DLD1 (cell line): ENCODE data around the gene DTWD2.
"Not testable (repeated sequence)": the region's sequence is repeated elsewhere in the genome, so short reads cannot be mapped to it uniquely, and the experiment has no call there.

Source experiments
- in situ Hi-C: cut with HindIII; loops from 2 replicates; pipeline ENCODE4 v1.10.0; 2017; ENCODE audit warnings: low sequenced_read_pairs

Gene DTWD2

GRCh38 chr5:118882666-118883065 is 105.7 kb downstream of the DTWD2 start:
- in situ Hi-C loops: no loop called here

- in situ Hi-C loops: not testable (repeated sequence)
These were observed 111.5 kb downstream of the DTWD2 start for GRCh38 chr5:118876852-118877251.

GRCh38 chr5:118875131-118875530 is 113.2 kb downstream of the DTWD2 start:
- in situ Hi-C loops: no loop called here

GRCh38 chr5:118873417-118873816 is 114.9 kb downstream of the DTWD2 start:
- in situ Hi-C loops: no loop called here

GRCh38 chr5:118863345-118863744 is 125.0 kb downstream of the DTWD2 start:
- in situ Hi-C loops: no loop called here

GRCh38 chr5:118862596-118862995 is 125.8 kb downstream of the DTWD2 start:
- in situ Hi-C loops: no loop called here

GRCh38 chr5:118857700-118858099 is 130.6 kb downstream of the DTWD2 start:
- in situ Hi-C loops: no loop called here

GRCh38 chr5:118854819-118855218 is 133.5 kb downstream of the DTWD2 start:
- in situ Hi-C loops: no loop called here

- in situ Hi-C loops: not testable (repeated sequence)
These were observed 136.6 kb downstream of the DTWD2 start for GRCh38 chr5:118851785-118852184.

- in situ Hi-C loops: not testable (repeated sequence)
These were observed 138.8 kb downstream of the DTWD2 start for GRCh38 chr5:118849507-118849906.

- in situ Hi-C loops: no loop called here
These were observed 144.0 kb downstream of the DTWD2 start for GRCh38 chr5:118844351-118844750.

GRCh38 chr5:118834710-118835109 is 153.6 kb downstream of the DTWD2 start:
- in situ Hi-C loops: no loop called here

GRCh38 chr5:118832974-118833373 is 155.4 kb downstream of the DTWD2 start:
- in situ Hi-C loops: no loop called here

- in situ Hi-C loops: no loop called here
These were observed 163.1 kb downstream of the DTWD2 start for GRCh38 chr5:118825226-118825625.

GRCh38 chr5:118818604-118819003 is 169.7 kb downstream of the DTWD2 start:
- in situ Hi-C loops: no loop called here

GRCh38 chr5:118808441-118808840 is 179.9 kb downstream of the DTWD2 start:
- in situ Hi-C loops: no loop called here

GRCh38 chr5:118806571-118806970 is 181.8 kb downstream of the DTWD2 start:
- in situ Hi-C loops: no loop called here

- in situ Hi-C loops: no loop called here
These were observed 186.0 kb downstream of the DTWD2 start for GRCh38 chr5:118802335-118802734.

GRCh38 chr5:118796081-118796480 is 192.3 kb downstream of the DTWD2 start:
- in situ Hi-C loops: no loop called here

- in situ Hi-C loops: no loop called here
These were observed 194.1 kb downstream of the DTWD2 start for GRCh38 chr5:118794281-118794680.

GRCh38 chr5:118793652-118794051 is 194.7 kb downstream of the DTWD2 start:
- in situ Hi-C loops: no loop called here

GRCh38 chr5:118793091-118793490 is 195.3 kb downstream of the DTWD2 start:
- in situ Hi-C loops: no loop called here

GRCh38 chr5:118791926-118792734 is 196.2 kb downstream of the DTWD2 start:
- in situ Hi-C loops: no loop called here
